HEK293 (cell line): ENCODE measurements around the gene PLCL2.

ENCODE experiments used
- HOXC10 ChIP-seq: sonication (generic); formaldehyde crosslinking; IDR thresholded peaks from 2 replicates; pipeline ENCODE4 v1.8.1; 2023; ENCODE audit warnings: mild to moderate bottlenecking, missing genetic modification reagents
- KLF16 ChIP-seq: fragments of 450-650 bp; formaldehyde crosslinking; IDR thresholded peaks from 2 replicates; pipeline ENCODE4 v1.5.1; 2017; ENCODE audit warnings: missing biosample characterization, missing genetic modification characterization
- KLF8 ChIP-seq: fragments of 450-650 bp; formaldehyde crosslinking; IDR thresholded peaks from 2 replicates; pipeline ENCODE4 v1.5.1; 2016; ENCODE audit warnings: missing biosample characterization, missing genetic modification characterization
- SP2 ChIP-seq: fragments of 450-650 bp; formaldehyde crosslinking; IDR thresholded peaks from 2 replicates; pipeline ENCODE4 v1.5.1; 2016; ENCODE audit warnings: missing biosample characterization, missing genetic modification characterization
- SP3 ChIP-seq: fragments of 450-650 bp; formaldehyde crosslinking; IDR thresholded peaks from 2 replicates; pipeline ENCODE4 v1.5.1; 2016; ENCODE audit warnings: missing biosample characterization, missing genetic modification characterization
- ZBTB7A ChIP-seq: fragments of 450-650 bp; formaldehyde crosslinking; IDR thresholded peaks from 2 replicates; pipeline ENCODE4 v1.5.1; 2016; ENCODE audit warnings: low read depth, missing biosample characterization, missing genetic modification characterization
- ZNF174 ChIP-seq: fragments of 450-650 bp; formaldehyde crosslinking; IDR thresholded peaks from 2 replicates; pipeline ENCODE4 v1.5.0; 2017; ENCODE audit warnings: missing biosample characterization, mild to moderate bottlenecking, missing genetic modification characterization
- ZNF175 ChIP-seq: fragments of 450-650 bp; formaldehyde crosslinking; IDR thresholded peaks from 2 replicates; pipeline ENCODE4 v1.5.1; 2016; ENCODE audit warnings: missing biosample characterization, missing genetic modification characterization
- ZNF202 ChIP-seq: fragments of 450-650 bp; formaldehyde crosslinking; IDR thresholded peaks from 2 replicates; pipeline ENCODE4 v1.5.1; 2016; ENCODE audit warnings: missing biosample characterization, missing genetic modification characterization, borderline replicate concordance
- ZNF239 ChIP-seq: fragments of 450-650 bp; formaldehyde crosslinking; IDR thresholded peaks from 2 replicates; pipeline ENCODE4 v1.5.1; 2016; ENCODE audit warnings: missing biosample characterization, missing genetic modification characterization
- ZNF311 ChIP-seq: fragments of 450-650 bp; formaldehyde crosslinking; IDR thresholded peaks from 2 replicates; pipeline ENCODE4 v1.5.1; 2017; ENCODE audit warnings: missing biosample characterization, missing genetic modification characterization, borderline replicate concordance
- ZNF350 ChIP-seq: fragments of 450-650 bp; formaldehyde crosslinking; IDR thresholded peaks from 2 replicates; pipeline ENCODE4 v1.5.0; 2017; ENCODE audit warnings: missing biosample characterization, mild to moderate bottlenecking, missing genetic modification characterization
- ZNF366 ChIP-seq: fragments of 450-650 bp; formaldehyde crosslinking; conservative IDR thresholded peaks from 2 replicates; pipeline ENCODE4 v1.5.1; 2016; ENCODE audit warnings: missing biosample characterization, missing genetic modification characterization
- ZNF416 ChIP-seq: fragments of 450-650 bp; formaldehyde crosslinking; IDR thresholded peaks from 2 replicates; pipeline ENCODE4 v1.5.1; 2016; ENCODE audit warnings: missing biosample characterization, missing genetic modification characterization
- ZNF423 ChIP-seq: fragments of 450-650 bp; formaldehyde crosslinking; IDR thresholded peaks from 2 replicates; pipeline ENCODE4 v1.5.1; 2016; ENCODE audit warnings: missing biosample characterization, missing genetic modification characterization
- ZNF548 ChIP-seq: fragments of 450-650 bp; formaldehyde crosslinking; IDR thresholded peaks from 2 replicates; pipeline ENCODE4 v1.5.1; 2016; ENCODE audit warnings: missing biosample characterization, missing genetic modification characterization
- ZNF555 ChIP-seq: fragments of 450-650 bp; formaldehyde crosslinking; conservative IDR thresholded peaks from 2 replicates; pipeline ENCODE4 v1.5.1; 2017; ENCODE audit warnings: missing biosample characterization, mild to moderate bottlenecking, missing genetic modification characterization, inconsistent platforms
- ZNF571 ChIP-seq: fragments of 450-650 bp; formaldehyde crosslinking; IDR thresholded peaks from 2 replicates; pipeline ENCODE4 v1.5.0; 2017; ENCODE audit warnings: missing biosample characterization, missing genetic modification characterization
- ZNF621 ChIP-seq: fragments of 450-650 bp; formaldehyde crosslinking; IDR thresholded peaks from 2 replicates; pipeline ENCODE4 v1.5.1; 2017; ENCODE audit warnings: missing biosample characterization, missing genetic modification characterization
- ZSCAN30 ChIP-seq: fragments of 450-650 bp; IDR thresholded peaks from 2 replicates; pipeline ENCODE4 v1.5.1; 2018; ENCODE audit warnings: missing biosample characterization, mild to moderate bottlenecking, missing genetic modification characterization, moderate library complexity
- TF ChIP-seq, protein P1 (sequence below): fragments of 450-650 bp; formaldehyde crosslinking; IDR thresholded peaks from 2 replicates; pipeline ENCODE4 v1.5.0; 2017; ENCODE audit warnings: missing biosample characterization, missing genetic modification characterization, borderline replicate concordance
- TF ChIP-seq, protein P2 (sequence below): fragments of 450-650 bp; formaldehyde crosslinking; IDR thresholded peaks from 2 replicates; pipeline ENCODE4 v1.5.1; 2016; ENCODE audit warnings: missing biosample characterization, missing genetic modification characterization
- TF ChIP-seq, protein P3 (sequence below): fragments of 450-650 bp; formaldehyde crosslinking; IDR thresholded peaks from 2 replicates; pipeline ENCODE4 v1.5.1; 2016; ENCODE audit warnings: missing biosample characterization, missing genetic modification characterization
- TF ChIP-seq, protein P4 (sequence below): fragments of 450-650 bp; formaldehyde crosslinking; IDR thresholded peaks from 2 replicates; pipeline ENCODE4 v1.5.1; 2016; ENCODE audit warnings: missing biosample characterization, missing genetic modification characterization
- TF ChIP-seq, protein P5 (sequence below): fragments of 450-650 bp; formaldehyde crosslinking; IDR thresholded peaks from 2 replicates; pipeline ENCODE4 v1.5.1; 2016; ENCODE audit warnings: missing biosample characterization, missing genetic modification characterization
- TF ChIP-seq, protein P6 (sequence below): fragments of 450-650 bp; formaldehyde crosslinking; IDR thresholded peaks from 2 replicates; pipeline ENCODE4 v1.5.1; 2016; ENCODE audit warnings: missing biosample characterization, missing genetic modification characterization
- TF ChIP-seq, protein P7 (sequence below): fragments of 450-650 bp; formaldehyde crosslinking; IDR thresholded peaks from 2 replicates; pipeline ENCODE4 v1.5.1; 2016; ENCODE audit warnings: missing biosample characterization, missing genetic modification characterization

The PLCL2 gene

DNA sequence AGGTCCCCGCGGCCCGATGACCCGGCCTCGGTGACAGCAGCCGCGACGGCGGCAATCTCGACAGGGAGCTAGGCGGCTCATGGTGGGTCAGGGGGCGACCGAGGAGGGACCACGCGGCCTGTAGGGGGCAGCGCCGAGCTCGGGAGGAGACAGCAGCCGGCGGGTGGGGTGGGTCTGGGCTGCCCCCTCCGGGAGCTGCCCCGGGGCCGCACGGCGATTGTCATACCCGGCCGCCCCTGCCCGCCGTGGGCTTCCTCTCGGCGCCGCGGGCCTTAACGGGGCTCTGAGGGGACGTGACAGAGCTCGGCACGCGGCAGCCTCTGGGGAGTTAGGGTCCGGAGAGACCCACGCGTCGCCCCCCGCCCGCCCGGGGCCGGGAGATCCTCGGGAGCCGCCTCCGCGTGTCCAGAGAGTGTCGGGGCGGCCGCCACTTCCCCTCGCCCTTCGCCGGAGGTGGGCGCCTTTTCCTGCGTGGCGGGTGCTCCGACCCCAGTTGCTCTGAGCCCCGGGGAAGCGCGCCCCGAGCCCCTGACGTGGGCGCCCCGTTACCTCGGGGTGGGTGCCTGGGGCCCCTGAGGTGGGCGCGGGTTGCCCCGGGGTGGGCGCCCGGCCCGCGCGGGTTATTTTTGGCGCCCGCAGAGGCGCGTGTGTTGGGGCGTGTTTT, 539 bp upstream of the PLCL2 start (continued):
- TF ChIP-seq, protein P1, sequence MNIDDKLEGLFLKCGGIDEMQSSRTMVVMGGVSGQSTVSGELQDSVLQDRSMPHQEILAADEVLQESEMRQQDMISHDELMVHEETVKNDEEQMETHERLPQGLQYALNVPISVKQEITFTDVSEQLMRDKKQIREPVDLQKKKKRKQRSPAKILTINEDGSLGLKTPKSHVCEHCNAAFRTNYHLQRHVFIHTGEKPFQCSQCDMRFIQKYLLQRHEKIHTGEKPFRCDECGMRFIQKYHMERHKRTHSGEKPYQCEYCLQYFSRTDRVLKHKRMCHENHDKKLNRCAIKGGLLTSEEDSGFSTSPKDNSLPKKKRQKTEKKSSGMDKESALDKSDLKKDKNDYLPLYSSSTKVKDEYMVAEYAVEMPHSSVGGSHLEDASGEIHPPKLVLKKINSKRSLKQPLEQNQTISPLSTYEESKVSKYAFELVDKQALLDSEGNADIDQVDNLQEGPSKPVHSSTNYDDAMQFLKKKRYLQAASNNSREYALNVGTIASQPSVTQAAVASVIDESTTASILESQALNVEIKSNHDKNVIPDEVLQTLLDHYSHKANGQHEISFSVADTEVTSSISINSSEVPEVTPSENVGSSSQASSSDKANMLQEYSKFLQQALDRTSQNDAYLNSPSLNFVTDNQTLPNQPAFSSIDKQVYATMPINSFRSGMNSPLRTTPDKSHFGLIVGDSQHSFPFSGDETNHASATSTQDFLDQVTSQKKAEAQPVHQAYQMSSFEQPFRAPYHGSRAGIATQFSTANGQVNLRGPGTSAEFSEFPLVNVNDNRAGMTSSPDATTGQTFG (tag by site-specific recombination): no peak
- TF ChIP-seq, protein P2, sequence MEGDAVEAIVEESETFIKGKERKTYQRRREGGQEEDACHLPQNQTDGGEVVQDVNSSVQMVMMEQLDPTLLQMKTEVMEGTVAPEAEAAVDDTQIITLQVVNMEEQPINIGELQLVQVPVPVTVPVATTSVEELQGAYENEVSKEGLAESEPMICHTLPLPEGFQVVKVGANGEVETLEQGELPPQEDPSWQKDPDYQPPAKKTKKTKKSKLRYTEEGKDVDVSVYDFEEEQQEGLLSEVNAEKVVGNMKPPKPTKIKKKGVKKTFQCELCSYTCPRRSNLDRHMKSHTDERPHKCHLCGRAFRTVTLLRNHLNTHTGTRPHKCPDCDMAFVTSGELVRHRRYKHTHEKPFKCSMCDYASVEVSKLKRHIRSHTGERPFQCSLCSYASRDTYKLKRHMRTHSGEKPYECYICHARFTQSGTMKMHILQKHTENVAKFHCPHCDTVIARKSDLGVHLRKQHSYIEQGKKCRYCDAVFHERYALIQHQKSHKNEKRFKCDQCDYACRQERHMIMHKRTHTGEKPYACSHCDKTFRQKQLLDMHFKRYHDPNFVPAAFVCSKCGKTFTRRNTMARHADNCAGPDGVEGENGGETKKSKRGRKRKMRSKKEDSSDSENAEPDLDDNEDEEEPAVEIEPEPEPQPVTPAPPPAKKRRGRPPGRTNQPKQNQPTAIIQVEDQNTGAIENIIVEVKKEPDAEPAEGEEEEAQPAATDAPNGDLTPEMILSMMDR (tag by site-specific recombination): peak; percentile 75
- no peak for TF ChIP-seq HOXC10 (CRISPR knock-in tag)
- no peak for TF ChIP-seq ZNF555 (tag by site-specific recombination)
- no peak for TF ChIP-seq ZNF175 (tag by site-specific recombination)
- no peak for TF ChIP-seq ZNF423 (tag by site-specific recombination)
- TF ChIP-seq, protein P3, sequence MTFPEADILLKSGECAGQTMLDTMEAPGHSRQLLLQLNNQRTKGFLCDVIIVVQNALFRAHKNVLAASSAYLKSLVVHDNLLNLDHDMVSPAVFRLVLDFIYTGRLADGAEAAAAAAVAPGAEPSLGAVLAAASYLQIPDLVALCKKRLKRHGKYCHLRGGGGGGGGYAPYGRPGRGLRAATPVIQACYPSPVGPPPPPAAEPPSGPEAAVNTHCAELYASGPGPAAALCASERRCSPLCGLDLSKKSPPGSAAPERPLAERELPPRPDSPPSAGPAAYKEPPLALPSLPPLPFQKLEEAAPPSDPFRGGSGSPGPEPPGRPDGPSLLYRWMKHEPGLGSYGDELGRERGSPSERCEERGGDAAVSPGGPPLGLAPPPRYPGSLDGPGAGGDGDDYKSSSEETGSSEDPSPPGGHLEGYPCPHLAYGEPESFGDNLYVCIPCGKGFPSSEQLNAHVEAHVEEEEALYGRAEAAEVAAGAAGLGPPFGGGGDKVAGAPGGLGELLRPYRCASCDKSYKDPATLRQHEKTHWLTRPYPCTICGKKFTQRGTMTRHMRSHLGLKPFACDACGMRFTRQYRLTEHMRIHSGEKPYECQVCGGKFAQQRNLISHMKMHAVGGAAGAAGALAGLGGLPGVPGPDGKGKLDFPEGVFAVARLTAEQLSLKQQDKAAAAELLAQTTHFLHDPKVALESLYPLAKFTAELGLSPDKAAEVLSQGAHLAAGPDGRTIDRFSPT (tag by site-specific recombination): peak; percentile 54; the same call in 1 of the 2 replicates
- TF ChIP-seq ZNF366 (tag by site-specific recombination): no peak
- no peak for TF ChIP-seq ZNF621
- TF ChIP-seq ZNF350 (tag by site-specific recombination): no peak
- TF ChIP-seq, protein P4, sequence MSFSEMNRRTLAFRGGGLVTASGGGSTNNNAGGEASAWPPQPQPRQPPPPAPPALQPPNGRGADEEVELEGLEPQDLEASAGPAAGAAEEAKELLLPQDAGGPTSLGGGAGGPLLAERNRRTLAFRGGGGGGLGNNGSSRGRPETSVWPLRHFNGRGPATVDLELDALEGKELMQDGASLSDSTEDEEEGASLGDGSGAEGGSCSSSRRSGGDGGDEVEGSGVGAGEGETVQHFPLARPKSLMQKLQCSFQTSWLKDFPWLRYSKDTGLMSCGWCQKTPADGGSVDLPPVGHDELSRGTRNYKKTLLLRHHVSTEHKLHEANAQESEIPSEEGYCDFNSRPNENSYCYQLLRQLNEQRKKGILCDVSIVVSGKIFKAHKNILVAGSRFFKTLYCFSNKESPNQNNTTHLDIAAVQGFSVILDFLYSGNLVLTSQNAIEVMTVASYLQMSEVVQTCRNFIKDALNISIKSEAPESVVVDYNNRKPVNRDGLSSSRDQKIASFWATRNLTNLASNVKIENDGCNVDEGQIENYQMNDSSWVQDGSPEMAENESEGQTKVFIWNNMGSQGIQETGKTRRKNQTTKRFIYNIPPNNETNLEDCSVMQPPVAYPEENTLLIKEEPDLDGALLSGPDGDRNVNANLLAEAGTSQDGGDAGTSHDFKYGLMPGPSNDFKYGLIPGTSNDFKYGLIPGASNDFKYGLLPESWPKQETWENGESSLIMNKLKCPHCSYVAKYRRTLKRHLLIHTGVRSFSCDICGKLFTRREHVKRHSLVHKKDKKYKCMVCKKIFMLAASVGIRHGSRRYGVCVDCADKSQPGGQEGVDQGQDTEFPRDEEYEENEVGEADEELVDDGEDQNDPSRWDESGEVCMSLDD (tag by site-specific recombination): 0 out of 2 replicates have a peak, but pooled peaks have one; percentile 25
- TF ChIP-seq ZNF174: 0 out of 2 replicates have a peak, but pooled peaks have one; percentile 15
- TF ChIP-seq ZNF571: no peak
- peak; percentile 100 for TF ChIP-seq ZNF202 (tag by site-specific recombination)
- 0 out of 2 replicates have a peak, but pooled peaks have one; percentile 12 for TF ChIP-seq ZNF239
- TF ChIP-seq, protein P5, sequence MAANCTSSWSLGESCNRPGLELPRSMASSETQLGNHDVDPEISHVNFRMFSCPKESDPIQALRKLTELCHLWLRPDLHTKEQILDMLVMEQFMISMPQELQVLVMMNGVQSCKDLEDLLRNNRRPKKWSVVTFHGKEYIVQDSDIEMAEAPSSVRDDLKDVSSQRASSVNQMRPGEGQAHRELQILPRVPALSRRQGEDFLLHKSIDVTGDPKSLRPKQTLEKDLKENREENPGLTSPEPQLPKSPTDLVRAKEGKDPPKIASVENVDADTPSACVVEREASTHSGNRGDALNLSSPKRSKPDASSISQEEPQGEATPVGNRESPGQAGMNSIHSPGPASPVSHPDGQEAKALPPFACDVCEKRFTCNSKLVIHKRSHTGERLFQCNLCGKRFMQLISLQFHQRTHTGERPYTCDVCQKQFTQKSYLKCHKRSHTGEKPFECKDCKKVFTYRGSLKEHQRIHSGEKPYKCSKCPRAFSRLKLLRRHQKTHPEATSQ (tag by site-specific recombination): 0 out of 2 replicates have a peak, but pooled peaks have one; percentile 42
- TF ChIP-seq ZNF416 (tag by site-specific recombination): no peak
- TF ChIP-seq, protein P6, sequence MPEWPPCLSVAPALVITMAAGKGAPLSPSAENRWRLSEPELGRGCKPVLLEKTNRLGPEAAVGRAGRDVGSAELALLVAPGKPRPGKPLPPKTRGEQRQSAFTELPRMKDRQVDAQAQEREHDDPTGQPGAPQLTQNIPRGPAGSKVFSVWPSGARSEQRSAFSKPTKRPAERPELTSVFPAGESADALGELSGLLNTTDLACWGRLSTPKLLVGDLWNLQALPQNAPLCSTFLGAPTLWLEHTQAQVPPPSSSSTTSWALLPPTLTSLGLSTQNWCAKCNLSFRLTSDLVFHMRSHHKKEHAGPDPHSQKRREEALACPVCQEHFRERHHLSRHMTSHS (tag by site-specific recombination): no peak
- TF ChIP-seq ZNF311 (tag by site-specific recombination): no peak
- TF ChIP-seq ZBTB7A (tag by site-specific recombination): 0 out of 2 replicates have a peak, but pooled peaks have one; percentile 43
- no peak for TF ChIP-seq ZNF548 (tag by site-specific recombination)
- TF ChIP-seq ZSCAN30 (tag by site-specific recombination): peak; percentile 73
- TF ChIP-seq SP3: no peak
- TF ChIP-seq, protein P7, sequence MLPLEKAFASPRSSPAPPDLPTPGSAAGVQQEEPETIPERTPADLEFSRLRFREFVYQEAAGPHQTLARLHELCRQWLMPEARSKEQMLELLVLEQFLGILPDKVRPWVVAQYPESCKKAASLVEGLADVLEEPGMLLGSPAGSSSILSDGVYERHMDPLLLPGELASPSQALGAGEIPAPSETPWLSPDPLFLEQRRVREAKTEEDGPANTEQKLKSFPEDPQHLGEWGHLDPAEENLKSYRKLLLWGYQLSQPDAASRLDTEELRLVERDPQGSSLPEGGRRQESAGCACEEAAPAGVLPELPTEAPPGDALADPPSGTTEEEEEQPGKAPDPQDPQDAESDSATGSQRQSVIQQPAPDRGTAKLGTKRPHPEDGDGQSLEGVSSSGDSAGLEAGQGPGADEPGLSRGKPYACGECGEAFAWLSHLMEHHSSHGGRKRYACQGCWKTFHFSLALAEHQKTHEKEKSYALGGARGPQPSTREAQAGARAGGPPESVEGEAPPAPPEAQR (tag by site-specific recombination): no peak
- 0 out of 2 replicates have a peak, but pooled peaks have one; percentile 5 for TF ChIP-seq SP2
- peak; percentile 12; the same call in 1 of the 2 replicates for TF ChIP-seq KLF8 (tag by site-specific recombination)
- no peak for TF ChIP-seq KLF16 (tag by site-specific recombination)
